ENCODE measurements around the gene POU3F3. TPM values are rescaled to one million over a fixed set of nuclear protein-coding genes. Genes with fewer than 3 reads are reported as not detected.

Gene POU3F3
- total RNA-seq, 6 donors from 2014 or later = not detected

- Histone ChIP-seq H3K36me3 (no peaks in the 10 kb centered on the region), H3K27ac (no peak overlapping the region), H3K4me3 (no peak overlapping the region), H3K27me3 (peaks cover 0 to 37% (median 16%) of the 10 kb centered on the region in 4 donors), H3K4me1 (peaks cover 14 to 30% (median 16%) of the 10 kb centered on the region in 4 donors), H3K9me3 (no peaks in the 10 kb centered on the region)
- ATAC-seq (ENCODE audit: low FRiP score in 2 of 2) (no peak), DNase-seq (no peak)
- WGBS, 2 donors = 5 to 9% methylated on average over 8 of the region's 8 CpGs
- no peak for TF ChIP-seq POLR2AphosphoS5 (IDR thresholded peaks at IDR 0.05)
- TF ChIP-seq EP300 (IDR thresholded peaks at IDR 0.05) = no peak
- no peak for TF ChIP-seq POLR2A (IDR thresholded peaks at IDR 0.05)
- TF ChIP-seq, protein P1, sequence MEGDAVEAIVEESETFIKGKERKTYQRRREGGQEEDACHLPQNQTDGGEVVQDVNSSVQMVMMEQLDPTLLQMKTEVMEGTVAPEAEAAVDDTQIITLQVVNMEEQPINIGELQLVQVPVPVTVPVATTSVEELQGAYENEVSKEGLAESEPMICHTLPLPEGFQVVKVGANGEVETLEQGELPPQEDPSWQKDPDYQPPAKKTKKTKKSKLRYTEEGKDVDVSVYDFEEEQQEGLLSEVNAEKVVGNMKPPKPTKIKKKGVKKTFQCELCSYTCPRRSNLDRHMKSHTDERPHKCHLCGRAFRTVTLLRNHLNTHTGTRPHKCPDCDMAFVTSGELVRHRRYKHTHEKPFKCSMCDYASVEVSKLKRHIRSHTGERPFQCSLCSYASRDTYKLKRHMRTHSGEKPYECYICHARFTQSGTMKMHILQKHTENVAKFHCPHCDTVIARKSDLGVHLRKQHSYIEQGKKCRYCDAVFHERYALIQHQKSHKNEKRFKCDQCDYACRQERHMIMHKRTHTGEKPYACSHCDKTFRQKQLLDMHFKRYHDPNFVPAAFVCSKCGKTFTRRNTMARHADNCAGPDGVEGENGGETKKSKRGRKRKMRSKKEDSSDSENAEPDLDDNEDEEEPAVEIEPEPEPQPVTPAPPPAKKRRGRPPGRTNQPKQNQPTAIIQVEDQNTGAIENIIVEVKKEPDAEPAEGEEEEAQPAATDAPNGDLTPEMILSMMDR (IDR thresholded peaks at IDR 0.05) = no peak
Measured at GRCh38 chr2:104871649-104871971, 17.7 kb downstream of the POU3F3 start.

GRCh38 chr2:104871972-104872865, 18.3 kb downstream of the POU3F3 start:
- Histone ChIP-seq H3K9me3 (no peaks in the 10 kb centered on the region), H3K4me1 (peaks cover 14 to 27% (median 16%) of the 10 kb centered on the region in 4 donors), H3K27me3 (peaks cover 0 to 32% (median 12%) of the 10 kb centered on the region in 4 donors), H3K36me3 (no peaks in the 10 kb centered on the region), H3K27ac (no peak overlapping the region), H3K4me3 (peak overlapping the region in 3 of 4 donors; percentile 51 to 72 (median 58))
- ATAC-seq (ENCODE audit: low FRiP score in 2 of 2) (no peak), DNase-seq (peak in 1 of 2 donors; percentile 67)
- TF ChIP-seq POLR2AphosphoS5 (IDR thresholded peaks at IDR 0.05) (no peak), POLR2A (IDR thresholded peaks at IDR 0.05) (no peak), EP300 (IDR thresholded peaks at IDR 0.05) (no peak)
- TF ChIP-seq, protein P1 (IDR thresholded peaks at IDR 0.05) = no peak
- WGBS, 2 donors = 2 to 4% methylated on average over 44 to 65 of the region's 65 CpGs

DNA sequence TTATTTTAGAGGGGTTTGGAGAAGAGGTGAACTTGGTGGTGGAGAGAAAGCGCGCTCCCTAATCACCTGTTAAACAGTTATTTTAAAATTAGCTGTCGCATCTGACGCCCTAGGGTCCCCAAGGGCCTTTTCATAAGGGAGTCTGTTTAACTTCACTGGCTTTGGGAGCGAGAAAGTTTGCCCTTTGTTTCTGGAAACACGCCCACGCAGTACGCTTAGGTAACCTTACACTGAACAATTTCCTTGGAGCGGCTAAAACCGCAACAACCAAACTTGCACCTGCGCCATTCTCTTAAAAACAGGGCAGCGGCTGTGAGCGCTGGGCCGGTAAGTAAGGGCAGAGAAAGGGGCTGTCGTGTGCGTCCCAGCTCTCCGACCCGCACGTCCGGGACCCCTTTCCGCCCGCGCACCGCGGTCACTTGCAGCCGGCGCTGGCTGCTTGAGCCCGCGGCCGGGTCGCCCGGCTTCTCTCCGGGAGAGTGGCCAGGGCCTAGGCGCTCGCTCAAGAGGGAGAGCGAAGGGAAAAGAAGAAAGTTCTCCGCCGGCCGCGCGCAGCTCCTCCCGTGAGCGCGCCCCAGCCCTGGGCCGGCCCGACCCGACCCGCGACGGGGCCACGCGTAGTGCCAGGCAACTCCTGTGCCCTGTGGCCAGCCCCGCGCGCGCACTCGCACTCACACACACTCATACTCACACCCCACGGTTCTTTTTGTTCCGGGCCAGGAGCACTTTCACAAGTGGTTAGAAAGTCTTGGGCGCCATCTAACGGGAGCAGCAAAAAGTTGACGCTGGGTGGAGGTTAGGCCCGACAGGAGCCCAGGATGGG, 19.2 kb downstream of the POU3F3 start:
- peak; percentile 55 to 89 for DNase-seq
- Histone ChIP-seq H3K9me3 (no peaks in the 10 kb centered on the region), H3K4me3 (peak overlapping the region; percentile 43 to 72 (median 54)), H3K27ac (no peak overlapping the region), H3K4me1 (peaks cover 14 to 21% (median 16%) of the 10 kb centered on the region in 4 donors), H3K27me3 (peaks cover 0 to 23% (median 8%) of the 10 kb centered on the region in 4 donors), H3K36me3 (no peaks in the 10 kb centered on the region)
- peak; percentile 75 to 85 for ATAC-seq (ENCODE audit: low FRiP score in 2 of 2)
- WGBS, 2 donors = 1% methylated on average over 13 to 60 of the region's 63 CpGs
- TF ChIP-seq, protein P1 (IDR thresholded peaks at IDR 0.05) = peak; percentile 20 to 54 (median 40)
- TF ChIP-seq POLR2AphosphoS5 (IDR thresholded peaks at IDR 0.05) = no peak

DNA sequence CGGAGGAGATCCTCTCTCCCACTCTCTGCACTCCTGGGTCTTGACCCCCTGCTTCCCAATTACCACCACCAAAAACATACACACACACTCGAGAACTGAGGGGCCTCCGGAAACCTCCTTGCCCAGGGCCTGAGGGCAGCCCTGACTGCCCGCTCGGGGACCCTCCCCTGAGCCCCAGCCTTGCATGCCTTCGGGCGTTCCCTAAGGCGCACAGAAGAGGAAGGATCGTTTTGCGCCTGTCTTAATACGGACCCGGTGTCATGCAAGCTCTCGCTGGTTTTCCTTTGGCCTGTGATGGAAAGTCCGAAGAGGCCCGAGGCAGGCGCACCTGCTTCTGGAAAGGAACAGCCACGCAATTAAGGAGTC, 19.8 kb downstream of the POU3F3 start:
- H3K9me3 ChIP-seq = no peaks in the 10 kb centered on the region
- no peak overlapping the region for H3K27ac ChIP-seq
- H3K36me3 ChIP-seq = no peaks in the 10 kb centered on the region
- TF ChIP-seq, protein P1 (IDR thresholded peaks at IDR 0.05) = no peak
- no peak for TF ChIP-seq POLR2A (IDR thresholded peaks at IDR 0.05)
- TF ChIP-seq POLR2AphosphoS5 (IDR thresholded peaks at IDR 0.05) = no peak
- no peak for TF ChIP-seq EP300 (IDR thresholded peaks at IDR 0.05)
- no peak for ATAC-seq (ENCODE audit: low FRiP score in 2 of 2)
- 35 to 47% methylated on average over 17 of the region's 17 CpGs for WGBS, 2 donors
- peak overlapping the region in 3 of 4 donors; percentile 51 to 72 (median 58) for H3K4me3 ChIP-seq
- peaks cover 14 to 21% (median 16%) of the 10 kb centered on the region in 4 donors for H3K4me1 ChIP-seq
- no peak for DNase-seq
- H3K27me3 ChIP-seq = peaks cover 0 to 19% (median 6%) of the 10 kb centered on the region in 4 donors
